ENCODE data around the gene FGF7. TPM values are rescaled to one million over a fixed set of nuclear protein-coding genes. Genes with fewer than 3 reads are reported as not detected.
"Not testable (repeated sequence)": the region's sequence is repeated elsewhere in the genome, so short reads cannot be mapped to it uniquely, and the experiment has no call there.

FGF7 gene
- total and polyA plus RNA-seq, 4 donors = 0.13 to 0.62 (median 0.33) TPM; not detected in 1

DNA sequence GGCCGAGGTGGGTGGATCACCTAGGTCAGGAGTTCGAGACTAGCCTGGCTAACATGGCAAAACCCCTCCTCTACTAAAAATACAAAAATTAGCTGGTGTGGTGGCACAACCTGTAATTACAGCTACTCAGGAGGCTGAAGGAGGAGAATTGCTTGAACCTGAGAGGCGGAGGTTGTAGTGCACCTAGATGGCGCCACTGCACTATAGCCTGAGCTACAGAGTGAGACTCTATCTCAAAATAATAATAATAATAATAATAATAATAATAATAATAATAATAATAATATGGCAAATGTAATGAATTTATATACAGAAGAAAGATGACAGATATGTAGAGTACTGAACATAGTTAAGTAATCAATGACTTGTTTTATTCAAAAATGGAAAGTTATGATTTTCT is 48.2 kb downstream of the FGF7 start:
- H3K27me3 ChIP-seq (ENCODE audit: control insufficient read depth in 4 of 4, insufficient read depth in 4 of 4, low read length in 3 of 4); H3K4me3 ChIP-seq (ENCODE audit: low read depth in 1 of 3, low read length in 3 of 3); H3K9me3 ChIP-seq (ENCODE audit: control insufficient read depth in 4 of 4, low read length in 3 of 4); H3K27ac ChIP-seq (ENCODE audit: low read depth in 1 of 2, low read length in 2 of 2); H3K9ac ChIP-seq (ENCODE audit: low read depth in 1 of 2, low read length in 2 of 2); H3K36me3 ChIP-seq (ENCODE audit: control insufficient read depth in 4 of 4, insufficient read depth in 3 of 4, low read depth in 1 of 4, low read length in 3 of 4): not testable (repeated sequence)
- peak; percentile 44 for DNase-seq (ENCODE audit: low spot score)
- H3K4me1 ChIP-seq (ENCODE audit: control insufficient read depth in 4 of 4, insufficient read depth in 4 of 4, low read length in 3 of 4) = peaks cover 0 to 17% (median 3%) of the 10 kb centered on the region in 4 donors
- 83% methylated on average over 4 of the region's 4 CpGs for WGBS

DNA sequence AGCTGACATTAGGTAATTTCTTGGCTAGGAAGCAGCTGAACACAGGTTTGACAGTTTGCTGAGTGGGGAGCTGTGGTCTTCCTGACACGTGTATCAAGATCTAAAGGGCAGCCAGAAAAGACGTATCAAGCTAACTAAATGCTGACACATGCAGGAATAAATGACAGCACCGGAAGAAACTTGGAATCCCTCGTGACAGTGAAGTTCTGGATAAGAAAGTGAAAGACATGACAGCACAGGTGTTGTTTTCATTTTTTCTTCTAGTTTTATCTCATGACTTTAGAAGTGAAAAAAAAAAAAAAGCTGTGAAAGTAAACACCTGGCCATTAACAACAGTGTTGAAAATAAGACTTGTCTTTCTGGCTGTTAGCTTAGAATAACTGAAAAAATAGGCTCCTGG is 48.7 kb downstream of the FGF7 start:
- Histone ChIP-seq H3K36me3 (ENCODE audit: control insufficient read depth in 4 of 4, insufficient read depth in 3 of 4, low read depth in 1 of 4, low read length in 3 of 4) (no peaks in the 10 kb centered on the region), H3K9ac (ENCODE audit: low read depth in 1 of 2, low read length in 2 of 2) (no peak overlapping the region), H3K4me3 (ENCODE audit: low read depth in 1 of 3, low read length in 3 of 3) (no peak overlapping the region), H3K4me1 (ENCODE audit: control insufficient read depth in 4 of 4, insufficient read depth in 4 of 4, low read length in 3 of 4) (peaks cover 0 to 17% (median 2%) of the 10 kb centered on the region in 4 donors), H3K27me3 (ENCODE audit: control insufficient read depth in 4 of 4, insufficient read depth in 4 of 4, low read length in 3 of 4) (no peaks in the 10 kb centered on the region), H3K9me3 (ENCODE audit: control insufficient read depth in 4 of 4, low read length in 3 of 4) (no peaks in the 10 kb centered on the region), H3K27ac (ENCODE audit: low read depth in 1 of 2, low read length in 2 of 2) (no peak overlapping the region)
- no peak for TF ChIP-seq SP1 (IDR thresholded peaks at IDR 0.05)
- WGBS = 28% methylated on average over 4 of the region's 4 CpGs
- no peak for DNase-seq (ENCODE audit: low spot score)

DNA sequence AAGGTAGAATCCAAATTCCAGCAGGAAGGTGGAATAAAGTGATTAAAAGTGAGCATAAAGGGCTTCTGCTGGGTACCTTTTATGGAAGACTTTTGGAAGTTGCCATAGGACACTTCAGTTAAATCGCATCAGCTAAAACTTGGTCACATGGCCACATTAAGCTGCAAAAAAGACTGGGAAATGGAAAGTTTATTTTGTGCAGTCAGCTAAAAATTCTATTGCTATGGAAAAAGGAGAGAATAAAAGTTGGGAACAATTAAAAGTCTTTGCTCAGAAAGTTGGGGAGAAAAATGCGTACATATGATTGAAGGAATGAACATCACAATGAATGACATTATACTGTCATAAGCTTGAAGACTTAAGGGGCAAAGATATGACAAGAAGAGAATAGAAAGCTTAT is 49.3 kb downstream of the FGF7 start:
- H3K36me3 ChIP-seq (ENCODE audit: control insufficient read depth in 4 of 4, insufficient read depth in 3 of 4, low read depth in 1 of 4, low read length in 3 of 4) = no peaks in the 10 kb centered on the region
- no peak overlapping the region for H3K4me3 ChIP-seq (ENCODE audit: low read depth in 1 of 3, low read length in 3 of 3)
- TF ChIP-seq HNF4A (conservative IDR thresholded peaks at IDR 0.05) = no peak
- TF ChIP-seq, protein P1, sequence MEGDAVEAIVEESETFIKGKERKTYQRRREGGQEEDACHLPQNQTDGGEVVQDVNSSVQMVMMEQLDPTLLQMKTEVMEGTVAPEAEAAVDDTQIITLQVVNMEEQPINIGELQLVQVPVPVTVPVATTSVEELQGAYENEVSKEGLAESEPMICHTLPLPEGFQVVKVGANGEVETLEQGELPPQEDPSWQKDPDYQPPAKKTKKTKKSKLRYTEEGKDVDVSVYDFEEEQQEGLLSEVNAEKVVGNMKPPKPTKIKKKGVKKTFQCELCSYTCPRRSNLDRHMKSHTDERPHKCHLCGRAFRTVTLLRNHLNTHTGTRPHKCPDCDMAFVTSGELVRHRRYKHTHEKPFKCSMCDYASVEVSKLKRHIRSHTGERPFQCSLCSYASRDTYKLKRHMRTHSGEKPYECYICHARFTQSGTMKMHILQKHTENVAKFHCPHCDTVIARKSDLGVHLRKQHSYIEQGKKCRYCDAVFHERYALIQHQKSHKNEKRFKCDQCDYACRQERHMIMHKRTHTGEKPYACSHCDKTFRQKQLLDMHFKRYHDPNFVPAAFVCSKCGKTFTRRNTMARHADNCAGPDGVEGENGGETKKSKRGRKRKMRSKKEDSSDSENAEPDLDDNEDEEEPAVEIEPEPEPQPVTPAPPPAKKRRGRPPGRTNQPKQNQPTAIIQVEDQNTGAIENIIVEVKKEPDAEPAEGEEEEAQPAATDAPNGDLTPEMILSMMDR (IDR thresholded peaks at IDR 0.05; ENCODE audit: low read depth, low read length, missing input control) = no peak
- TF ChIP-seq EGR1 (IDR thresholded peaks at IDR 0.05; ENCODE audit: low read depth in 2 of 2) = no peak
- TF ChIP-seq RAD21 (IDR thresholded peaks at IDR 0.05) = no peak
- TF ChIP-seq, protein P2, sequence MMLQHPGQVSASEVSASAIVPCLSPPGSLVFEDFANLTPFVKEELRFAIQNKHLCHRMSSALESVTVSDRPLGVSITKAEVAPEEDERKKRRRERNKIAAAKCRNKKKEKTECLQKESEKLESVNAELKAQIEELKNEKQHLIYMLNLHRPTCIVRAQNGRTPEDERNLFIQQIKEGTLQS (IDR thresholded peaks at IDR 0.05) = no peak
- TF ChIP-seq, protein P3, sequence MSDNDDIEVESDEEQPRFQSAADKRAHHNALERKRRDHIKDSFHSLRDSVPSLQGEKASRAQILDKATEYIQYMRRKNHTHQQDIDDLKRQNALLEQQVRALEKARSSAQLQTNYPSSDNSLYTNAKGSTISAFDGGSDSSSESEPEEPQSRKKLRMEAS (IDR thresholded peaks at IDR 0.05) = no peak
- no peak for TF ChIP-seq HNF4G (IDR thresholded peaks at IDR 0.05)
- no peak for TF ChIP-seq TAF1 (conservative IDR thresholded peaks at IDR 0.05)
- TF ChIP-seq NR2F2 (IDR thresholded peaks at IDR 0.05) = no peak
- TF ChIP-seq FOXA2 (IDR thresholded peaks at IDR 0.05) = no peak
- TF ChIP-seq, protein P4, sequence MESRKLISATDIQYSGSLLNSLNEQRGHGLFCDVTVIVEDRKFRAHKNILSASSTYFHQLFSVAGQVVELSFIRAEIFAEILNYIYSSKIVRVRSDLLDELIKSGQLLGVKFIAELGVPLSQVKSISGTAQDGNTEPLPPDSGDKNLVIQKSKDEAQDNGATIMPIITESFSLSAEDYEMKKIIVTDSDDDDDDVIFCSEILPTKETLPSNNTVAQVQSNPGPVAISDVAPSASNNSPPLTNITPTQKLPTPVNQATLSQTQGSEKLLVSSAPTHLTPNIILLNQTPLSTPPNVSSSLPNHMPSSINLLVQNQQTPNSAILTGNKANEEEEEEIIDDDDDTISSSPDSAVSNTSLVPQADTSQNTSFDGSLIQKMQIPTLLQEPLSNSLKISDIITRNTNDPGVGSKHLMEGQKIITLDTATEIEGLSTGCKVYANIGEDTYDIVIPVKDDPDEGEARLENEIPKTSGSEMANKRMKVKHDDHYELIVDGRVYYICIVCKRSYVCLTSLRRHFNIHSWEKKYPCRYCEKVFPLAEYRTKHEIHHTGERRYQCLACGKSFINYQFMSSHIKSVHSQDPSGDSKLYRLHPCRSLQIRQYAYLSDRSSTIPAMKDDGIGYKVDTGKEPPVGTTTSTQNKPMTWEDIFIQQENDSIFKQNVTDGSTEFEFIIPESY (IDR thresholded peaks at IDR 0.05) = no peak
- TF ChIP-seq FOXA1 (IDR thresholded peaks at IDR 0.05) = no peak
- no peak for TF ChIP-seq RXRA (IDR thresholded peaks at IDR 0.05)
- no peak for TF ChIP-seq SP1 (IDR thresholded peaks at IDR 0.05)
- TF ChIP-seq JUND (IDR thresholded peaks at IDR 0.05) = no peak
- TF ChIP-seq YY1 (IDR thresholded peaks at IDR 0.05) = no peak
- TF ChIP-seq, protein P5, sequence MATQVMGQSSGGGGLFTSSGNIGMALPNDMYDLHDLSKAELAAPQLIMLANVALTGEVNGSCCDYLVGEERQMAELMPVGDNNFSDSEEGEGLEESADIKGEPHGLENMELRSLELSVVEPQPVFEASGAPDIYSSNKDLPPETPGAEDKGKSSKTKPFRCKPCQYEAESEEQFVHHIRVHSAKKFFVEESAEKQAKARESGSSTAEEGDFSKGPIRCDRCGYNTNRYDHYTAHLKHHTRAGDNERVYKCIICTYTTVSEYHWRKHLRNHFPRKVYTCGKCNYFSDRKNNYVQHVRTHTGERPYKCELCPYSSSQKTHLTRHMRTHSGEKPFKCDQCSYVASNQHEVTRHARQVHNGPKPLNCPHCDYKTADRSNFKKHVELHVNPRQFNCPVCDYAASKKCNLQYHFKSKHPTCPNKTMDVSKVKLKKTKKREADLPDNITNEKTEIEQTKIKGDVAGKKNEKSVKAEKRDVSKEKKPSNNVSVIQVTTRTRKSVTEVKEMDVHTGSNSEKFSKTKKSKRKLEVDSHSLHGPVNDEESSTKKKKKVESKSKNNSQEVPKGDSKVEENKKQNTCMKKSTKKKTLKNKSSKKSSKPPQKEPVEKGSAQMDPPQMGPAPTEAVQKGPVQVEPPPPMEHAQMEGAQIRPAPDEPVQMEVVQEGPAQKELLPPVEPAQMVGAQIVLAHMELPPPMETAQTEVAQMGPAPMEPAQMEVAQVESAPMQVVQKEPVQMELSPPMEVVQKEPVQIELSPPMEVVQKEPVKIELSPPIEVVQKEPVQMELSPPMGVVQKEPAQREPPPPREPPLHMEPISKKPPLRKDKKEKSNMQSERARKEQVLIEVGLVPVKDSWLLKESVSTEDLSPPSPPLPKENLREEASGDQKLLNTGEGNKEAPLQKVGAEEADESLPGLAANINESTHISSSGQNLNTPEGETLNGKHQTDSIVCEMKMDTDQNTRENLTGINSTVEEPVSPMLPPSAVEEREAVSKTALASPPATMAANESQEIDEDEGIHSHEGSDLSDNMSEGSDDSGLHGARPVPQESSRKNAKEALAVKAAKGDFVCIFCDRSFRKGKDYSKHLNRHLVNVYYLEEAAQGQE (IDR thresholded peaks at IDR 0.05) = no peak
- no peak for TF ChIP-seq GABPA (IDR thresholded peaks at IDR 0.05 in 1 of 2, conservative IDR thresholded peaks at IDR 0.05 in 1 of 2)
- WGBS = 95% methylated on average over 2 of the region's 2 CpGs
- no peak overlapping the region for H3K9ac ChIP-seq (ENCODE audit: low read depth in 1 of 2, low read length in 2 of 2)
- DNase-seq (ENCODE audit: low spot score) = no peak
- no peak overlapping the region for H3K27ac ChIP-seq (ENCODE audit: low read depth in 1 of 2, low read length in 2 of 2)
- no peaks in the 10 kb centered on the region for H3K27me3 ChIP-seq (ENCODE audit: control insufficient read depth in 4 of 4, insufficient read depth in 4 of 4, low read length in 3 of 4)
- peaks cover 0 to 11% (median 2%) of the 10 kb centered on the region in 4 donors for H3K4me1 ChIP-seq (ENCODE audit: control insufficient read depth in 4 of 4, insufficient read depth in 4 of 4, low read length in 3 of 4)
- H3K9me3 ChIP-seq (ENCODE audit: control insufficient read depth in 4 of 4, low read length in 3 of 4) = no peaks in the 10 kb centered on the region
